Keratinocyte (primary cell): ENCODE measurements around the gene PHF10. TPM values are rescaled to one million over a fixed set of nuclear protein-coding genes. Genes with fewer than 3 reads are reported as not detected.

Experiments
- DNase-seq: peaks from one replicate; pipeline ENCODE4 v3.0.0-alpha.2; 2011; ENCODE audit warnings: low read depth, missing footprints, low spot score
- FAIRE-seq: peaks from 2 replicates; lab custom pipeline; 2011; peaks lifted over from hg19 to GRCh38; lab: Jason Lieb, UNC
- H2AFZ ChIP-seq: 2 replicates; pipeline ENCODE4 v1.6.0; 2012; ENCODE audit warnings: low read length, control low read depth, inconsistent platforms; ENCODE audit not compliant: control insufficient read depth
- H3K27ac ChIP-seq: 2 replicates; pipeline ENCODE4 v1.5.1; 2011; ENCODE audit warnings: low read length; ENCODE audit not compliant: control insufficient read depth, insufficient read depth
- H3K27me3 ChIP-seq: 3 replicates; pipeline ENCODE4 v1.6.0; 2011; ENCODE audit warnings: low read length; ENCODE audit not compliant: control insufficient read depth, insufficient read depth; ENCODE audit errors: extremely low read depth
- H3K36me3 ChIP-seq, 2 experiments: 2 replicates in 1 of 2; 3 replicates in 1 of 2; pipeline ENCODE4 v1.5.1; 2011; ENCODE audit warnings: low read length in 2 of 2, mild to moderate bottlenecking in 1 of 2; ENCODE audit not compliant: control insufficient read depth in 2 of 2, insufficient read depth in 2 of 2; ENCODE audit errors: extremely low read depth in 1 of 2
- H3K4me1 ChIP-seq: 3 replicates; pipeline ENCODE4 v1.5.1; 2011; ENCODE audit warnings: low read length; ENCODE audit not compliant: control insufficient read depth, insufficient read depth; ENCODE audit errors: extremely low read depth
- H3K4me2 ChIP-seq: 3 replicates; pipeline ENCODE4 v1.6.0; 2011; ENCODE audit warnings: low read depth, low read length; ENCODE audit not compliant: control insufficient read depth, insufficient read depth; ENCODE audit errors: extremely low read depth
- H3K4me3 ChIP-seq, 3 experiments: fragments of 200-600 bp in 1 of 3; sonication (generic) in 1 of 3; 2 replicates in 2 of 3; 3 replicates in 1 of 3; pipeline ENCODE4 v1.5.1; 2011 to 2016; ENCODE audit warnings: low read length in 3 of 3, mild to moderate bottlenecking in 3 of 3, control low read depth in 2 of 3, inconsistent platforms in 1 of 3, low read depth in 1 of 3, mixed read lengths in 1 of 3, mixed run types in 1 of 3, moderate library complexity in 1 of 3; ENCODE audit not compliant: control insufficient read depth in 2 of 3, insufficient read depth in 2 of 3; ENCODE audit errors: extremely low read depth in 1 of 3
- H3K79me2 ChIP-seq: 2 replicates; pipeline ENCODE4 v1.6.0; 2012; ENCODE audit warnings: low read length; ENCODE audit not compliant: control insufficient read depth, insufficient read depth
- H3K9ac ChIP-seq: 3 replicates; pipeline ENCODE4 v1.6.0; 2011; ENCODE audit warnings: low read length; ENCODE audit not compliant: control insufficient read depth, insufficient read depth; ENCODE audit errors: extremely low read depth
- H3K9me1 ChIP-seq: 3 replicates; pipeline ENCODE4 v1.6.0; 2011; ENCODE audit warnings: low read length; ENCODE audit not compliant: control insufficient read depth, insufficient read depth; ENCODE audit errors: extremely low read depth
- H3K9me3 ChIP-seq: 2 replicates; pipeline ENCODE4 v1.5.1; 2012; ENCODE audit warnings: low read depth, low read length; ENCODE audit not compliant: control insufficient read depth
- H4K20me1 ChIP-seq: 3 replicates; pipeline ENCODE4 v1.6.0; 2011; ENCODE audit warnings: low read length; ENCODE audit not compliant: control insufficient read depth, insufficient read depth; ENCODE audit errors: extremely low read depth
- CTCF ChIP-seq, 3 experiments: IDR thresholded peaks in 1 of 3; conservative IDR thresholded peaks in 1 of 3; optimal IDR thresholded peaks in 1 of 3; 2 replicates in 2 of 3; 3 replicates in 1 of 3; pipeline versions ENCODE3 to v1.5.1; 2011; ENCODE audit warnings: low read length in 3 of 3, mild to moderate bottlenecking in 3 of 3, moderate library complexity in 2 of 3, control low read depth in 1 of 3, inconsistent platforms in 1 of 3; ENCODE audit not compliant: insufficient read depth in 2 of 3; ENCODE audit errors: extremely low read depth in 1 of 3
- EZH2 ChIP-seq: IDR thresholded peaks from one replicate; pipeline ENCODE4 v1.6.1; 2012; ENCODE audit warnings: inconsistent platforms, mild to moderate bottlenecking, low read length, moderate library complexity
- dilution Hi-C: fragments of 300-500 bp; cut with MboI; formaldehyde crosslinking; loops from one replicate; pipeline ENCODE4 v1.7.0; 2020; ENCODE audit warnings: low sequenced_read_pairs; ENCODE audit not compliant: extremely low pct_ligation_motif_present
- polyA plus RNA-seq, 5 experiments: library from polyadenylated mRNA; depleted of rRNA in 3 of 5; stranded (reverse) in 3 of 5; stranded (forward) in 1 of 5; unstranded in 1 of 5; fragments of >200 nt; gene quantifications; 1 replicate in 1 of 5; 2 replicates in 3 of 5; 3 replicates in 1 of 5; pipeline versions ENCODE4 v1.2.1 to v1.2.3, GENCODE V29; 2011 to 2012; ENCODE audit warnings: missing spikeins in 2 of 5, low read depth in 1 of 5, low replicate concordance in 1 of 5

PHF10 gene
- polyA plus RNA-seq, 1 donor (not counting 4 experiments of a cell fraction or from before 2014, with no cell fraction given): 14.5 TPM

DNA sequence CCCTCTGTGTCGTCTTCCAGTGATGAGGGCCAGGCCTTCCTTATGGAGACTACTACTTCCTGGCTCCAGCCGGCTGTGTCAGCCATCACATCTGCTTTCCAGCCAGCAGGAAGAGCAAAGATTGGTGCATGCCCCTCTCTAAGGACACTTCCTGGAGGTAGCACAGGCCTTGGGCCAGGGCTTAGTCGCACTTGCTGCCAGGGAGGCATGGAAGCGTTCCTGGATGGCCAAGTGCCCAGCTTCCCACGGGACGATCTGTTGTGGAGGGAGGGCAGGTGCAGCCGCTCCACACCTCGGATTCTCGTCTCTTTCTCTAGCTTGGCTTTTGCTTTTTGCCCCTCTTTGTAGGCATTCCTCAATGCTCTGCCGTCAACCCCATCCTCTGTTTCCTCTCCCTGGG is 39.0 kb upstream of the PHF10 start:
- Histone ChIP-seq H3K9ac (no peak overlapping the region), H3K27me3 (no peaks in the 10 kb centered on the region), H3K9me3 (no peaks in the 10 kb centered on the region), H3K4me1 (no peaks in the 10 kb centered on the region), H3K4me3 (no peak overlapping the region), H3K79me2 (no peaks in the 10 kb centered on the region), H3K9me1 (no peaks in the 10 kb centered on the region), H3K36me3 (peaks cover 20 to 34% of the 10 kb centered on the region in 2 experiments), H4K20me1 (no peaks in the 10 kb centered on the region), H3K27ac (no peak overlapping the region), H3K4me2 (no peak overlapping the region), H2AFZ (no peak overlapping the region)
- dilution Hi-C loops: no loop called here
- DNase-seq: no peak
- TF ChIP-seq EZH2: no peak
- TF ChIP-seq CTCF (optimal IDR thresholded peaks at IDR 0.05 in 1 of 3, IDR thresholded peaks at IDR 0.05 in 1 of 3, conservative IDR thresholded peaks at IDR 0.05 in 1 of 3; ENCODE audit: extremely low read depth in 1 of 3, insufficient read depth in 2 of 3, low read length in 3 of 3): no peak
- FAIRE-seq: no peak

GRCh38 chr6:169755162-169755561 is 30.9 kb upstream of the PHF10 start:
- TF ChIP-seq CTCF (optimal IDR thresholded peaks at IDR 0.05 in 1 of 3, IDR thresholded peaks at IDR 0.05 in 1 of 3, conservative IDR thresholded peaks at IDR 0.05 in 1 of 3; ENCODE audit: extremely low read depth in 1 of 3, insufficient read depth in 2 of 3, low read length in 3 of 3): no peak
- TF ChIP-seq EZH2: no peak
- peaks cover 18% of the 10 kb centered on the region for H3K79me2 ChIP-seq
- no peaks in the 10 kb centered on the region for H4K20me1 ChIP-seq
- no peak overlapping the region for H3K4me2 ChIP-seq
- dilution Hi-C loops: no loop called here
- no peaks in the 10 kb centered on the region for H3K9me3 ChIP-seq
- FAIRE-seq: no peak
- no peaks in the 10 kb centered on the region for H3K27me3 ChIP-seq
- peaks cover 5% of the 10 kb centered on the region in 2 experiments for H3K36me3 ChIP-seq
- H2AFZ ChIP-seq: no peak overlapping the region
- no peak overlapping the region for H3K27ac ChIP-seq
- H3K4me3 ChIP-seq: no peak overlapping the region
- no peak overlapping the region for H3K9ac ChIP-seq
- no peaks in the 10 kb centered on the region for H3K9me1 ChIP-seq
- DNase-seq: no peak
- peaks cover 13% of the 10 kb centered on the region for H3K4me1 ChIP-seq
